ENCODE measurements around the gene SRSF11. TPM values are rescaled to one million over a fixed set of nuclear protein-coding genes. Genes with fewer than 3 reads are reported as not detected.

The SRSF11 gene
- total RNA-seq, 1 experiment from 2014 or later = 112 TPM

- POLR2A ChIA-PET (ENCODE audit: unreplicated experiment) = no interaction called here
- H3K79me2 ChIP-seq (ENCODE audit: low read length) = no peaks in the 10 kb centered on the region
- H3K4me1 ChIP-seq (ENCODE audit: insufficient read depth, low read length) = no peaks in the 10 kb centered on the region
- intact Hi-C loops (cut with micrococcal nuclease) = no loop called here
- BruUV-seq (replicated peaks) = no TSS peak
- DNase-seq = peak; percentile 22
- H2AFZ ChIP-seq (ENCODE audit: low read length) = no peak overlapping the region
- no peaks in the 10 kb centered on the region for H4K20me1 ChIP-seq (ENCODE audit: low read length)
- H3K27ac ChIP-seq (ENCODE audit: low read length) = no peak overlapping the region
- no peaks in the 10 kb centered on the region for H3K9me3 ChIP-seq (ENCODE audit: low read length)
- peak; percentile 79 for ATAC-seq
- TF ChIP-seq EZH2phosphoT487 (IDR thresholded peaks at IDR 0.05; ENCODE audit: borderline replicate concordance, low read length) (no peak), EZH2 (IDR thresholded peaks at IDR 0.05; ENCODE audit: low read length, unreplicated experiment) (no peak), CTCF (conservative IDR thresholded peaks at IDR 0.05; ENCODE audit: low read depth, low read length) (no peak)
- no peak overlapping the region for H3K4me2 ChIP-seq (ENCODE audit: low read length)
- H3F3A ChIP-seq (ENCODE audit: low read length, unreplicated experiment) = no peaks in the 10 kb centered on the region
- H3K9ac ChIP-seq (ENCODE audit: low read length) = no peak overlapping the region
- H3K36me3 ChIP-seq (ENCODE audit: low read depth, low read length) = peaks cover 86% of the 10 kb centered on the region
- no peaks in the 10 kb centered on the region for H3K9me2 ChIP-seq (replicated peaks; ENCODE audit: low read length)
- H3K4me3 ChIP-seq (ENCODE audit: low read length) = no peak overlapping the region
- H3K27me3 ChIP-seq (ENCODE audit: low read length) = no peaks in the 10 kb centered on the region
- CTCF ChIA-PET = no interaction called here
These were observed 26.6 kb downstream of the SRSF11 start for GRCh38 chr1:70247768-70248167.

GRCh38 chr1:70248729-70249128 lies 27.5 kb downstream of the SRSF11 start:
- Histone ChIP-seq H3K4me3 (ENCODE audit: low read length) (no peak overlapping the region), H3K36me3 (ENCODE audit: low read depth, low read length) (peaks cover 76% of the 10 kb centered on the region), H3F3A (ENCODE audit: low read length, unreplicated experiment) (no peaks in the 10 kb centered on the region), H2AFZ (ENCODE audit: low read length) (no peak overlapping the region), H3K27ac (ENCODE audit: low read length) (no peak overlapping the region), H3K4me1 (ENCODE audit: insufficient read depth, low read length) (no peaks in the 10 kb centered on the region), H3K4me2 (ENCODE audit: low read length) (no peak overlapping the region), H4K20me1 (ENCODE audit: low read length) (no peaks in the 10 kb centered on the region), H3K9me2 (replicated peaks; ENCODE audit: low read length) (no peaks in the 10 kb centered on the region), H3K9ac (ENCODE audit: low read length) (no peak overlapping the region), H3K27me3 (ENCODE audit: low read length) (no peaks in the 10 kb centered on the region), H3K79me2 (ENCODE audit: low read length) (no peaks in the 10 kb centered on the region), H3K9me3 (ENCODE audit: low read length) (no peaks in the 10 kb centered on the region)
- DNase-seq (no peak), ATAC-seq (no peak)
- intact Hi-C loops (cut with micrococcal nuclease) = no loop called here
- ChIA-PET POLR2A (ENCODE audit: unreplicated experiment) (no interaction called here), CTCF (no interaction called here)
- no TSS peak for BruUV-seq (replicated peaks)
- TF ChIP-seq EZH2 (IDR thresholded peaks at IDR 0.05; ENCODE audit: low read length, unreplicated experiment) (no peak), EZH2phosphoT487 (IDR thresholded peaks at IDR 0.05; ENCODE audit: borderline replicate concordance, low read length) (no peak), CTCF (conservative IDR thresholded peaks at IDR 0.05; ENCODE audit: low read depth, low read length) (no peak)

- no peaks in the 10 kb centered on the region for H3K79me2 ChIP-seq (ENCODE audit: low read length)
- no peaks in the 10 kb centered on the region for H3K9me3 ChIP-seq (ENCODE audit: low read length)
- no peaks in the 10 kb centered on the region for H4K20me1 ChIP-seq (ENCODE audit: low read length)
- intact Hi-C loops (cut with micrococcal nuclease) = no loop called here
- H3F3A ChIP-seq (ENCODE audit: low read length, unreplicated experiment) = no peaks in the 10 kb centered on the region
- H3K9ac ChIP-seq (ENCODE audit: low read length) = no peak overlapping the region
- H3K4me2 ChIP-seq (ENCODE audit: low read length) = no peak overlapping the region
- POLR2A ChIA-PET (ENCODE audit: unreplicated experiment) = no interaction called here
- TF ChIP-seq CTCF (conservative IDR thresholded peaks at IDR 0.05; ENCODE audit: low read depth, low read length) (no peak), EZH2 (IDR thresholded peaks at IDR 0.05; ENCODE audit: low read length, unreplicated experiment) (no peak)
- H3K36me3 ChIP-seq (ENCODE audit: low read depth, low read length) = peaks cover 8% of the 10 kb centered on the region; the same call in 1 of the 2 replicates
- BruUV-seq (replicated peaks) = no TSS peak
- H3K4me1 ChIP-seq (ENCODE audit: insufficient read depth, low read length) = no peaks in the 10 kb centered on the region
- DNase-seq = no peak
- CTCF ChIA-PET = no interaction called here
- no peaks in the 10 kb centered on the region for H3K27me3 ChIP-seq (ENCODE audit: low read length)
- ATAC-seq = no peak; the same call in 1 of the 2 replicates
- H2AFZ ChIP-seq (ENCODE audit: low read length) = no peak overlapping the region
- no peak overlapping the region for H3K27ac ChIP-seq (ENCODE audit: low read length)
- H3K4me3 ChIP-seq (ENCODE audit: low read length) = no peak overlapping the region
- no peaks in the 10 kb centered on the region for H3K9me2 ChIP-seq (replicated peaks; ENCODE audit: low read length)
These were observed 35.5 kb downstream of the SRSF11 start for GRCh38 chr1:70256664-70257063.

Measured in PC-3 (cell line).